GM19452 (cell line): ENCODE results near the gene BMERB1.
"Not testable (repeated sequence)": the region's sequence is repeated elsewhere in the genome, so short reads cannot be mapped to it uniquely, and the experiment has no call there.

Source experiments
- ATAC-seq: cut with Tn5 transposase; IDR thresholded peaks from one replicate; pipeline ENCODE4 v1.9.1; 2021; ENCODE audit not compliant: unreplicated experiment

BMERB1 gene

DNA sequence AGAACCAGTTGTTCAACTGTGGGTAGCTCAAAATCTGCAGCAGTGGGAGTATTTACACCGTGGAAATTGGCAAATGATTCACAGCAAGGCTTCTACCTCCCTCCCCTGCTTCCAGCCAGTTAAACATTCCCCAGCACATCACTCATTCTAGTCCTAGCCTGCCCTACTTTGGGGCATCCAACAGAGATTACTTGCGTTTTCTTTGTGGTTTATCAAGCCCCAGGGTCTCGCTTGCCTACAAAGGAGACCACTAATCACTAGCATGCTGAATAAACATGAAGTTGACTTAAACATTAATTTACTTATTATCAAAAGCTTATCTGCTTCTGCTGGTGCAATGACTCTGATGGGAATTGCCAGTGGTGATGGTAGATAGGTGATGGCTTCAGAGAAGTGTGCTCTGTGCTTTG is 114.1 kb downstream of the BMERB1 start:
- ATAC-seq, result no peak

GRCh38 chr16:15552507-15552906 is 118.1 kb downstream of the BMERB1 start:
- ATAC-seq, result no peak

- no peak for ATAC-seq
Measured at GRCh38 chr16:15553313-15554088, 119.1 kb downstream of the BMERB1 start.

DNA sequence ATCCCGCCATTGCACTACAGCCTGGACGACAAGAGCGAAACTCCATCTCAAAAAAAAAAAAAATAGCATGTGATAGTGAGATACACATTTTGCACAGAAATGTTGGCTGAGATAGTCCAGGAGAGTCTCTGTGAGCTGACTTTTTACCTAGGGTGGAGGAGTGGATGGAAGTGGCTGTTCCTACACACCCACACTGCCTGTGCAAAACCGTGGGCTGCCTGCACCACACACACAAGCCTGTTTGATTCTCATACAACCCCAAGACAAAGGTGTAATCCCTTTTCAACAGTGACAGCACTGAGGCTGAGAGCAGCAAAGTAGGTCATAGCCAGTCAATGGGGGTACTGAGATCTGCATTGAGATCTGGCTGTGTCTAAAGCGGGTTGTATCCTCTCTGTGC is 121.7 kb downstream of the BMERB1 start:
- ATAC-seq, result no peak

- no peak for ATAC-seq
Measured at GRCh38 chr16:15557258-15557657, 122.9 kb downstream of the BMERB1 start.

GRCh38 chr16:15559176-15559575 is 124.8 kb downstream of the BMERB1 start:
- no peak for ATAC-seq

- no peak for ATAC-seq
Measured at GRCh38 chr16:15564604-15565339, 130.4 kb downstream of the BMERB1 start.

GRCh38 chr16:15566095-15566494 is 131.7 kb downstream of the BMERB1 start:
- no peak for ATAC-seq

DNA sequence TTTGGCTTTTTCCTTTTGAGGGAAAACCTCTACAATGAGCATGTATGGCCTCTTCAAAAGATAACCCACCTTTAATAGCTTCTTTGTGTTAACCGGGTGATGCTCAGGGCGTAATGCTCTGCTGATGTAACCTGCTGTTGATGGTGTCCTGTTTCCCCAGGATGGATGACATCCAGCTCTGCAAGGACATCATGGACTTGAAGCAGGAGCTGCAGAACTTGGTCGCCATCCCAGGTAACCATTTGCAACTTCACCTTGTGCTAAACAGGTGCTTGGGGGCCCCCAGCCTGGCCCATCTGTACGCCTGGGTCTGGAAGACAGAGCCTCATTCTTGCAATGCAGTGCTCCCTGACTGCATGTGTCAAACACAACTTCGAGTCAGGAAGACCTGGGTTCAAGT is 133.4 kb downstream of the BMERB1 start:
- ATAC-seq, result no peak

DNA sequence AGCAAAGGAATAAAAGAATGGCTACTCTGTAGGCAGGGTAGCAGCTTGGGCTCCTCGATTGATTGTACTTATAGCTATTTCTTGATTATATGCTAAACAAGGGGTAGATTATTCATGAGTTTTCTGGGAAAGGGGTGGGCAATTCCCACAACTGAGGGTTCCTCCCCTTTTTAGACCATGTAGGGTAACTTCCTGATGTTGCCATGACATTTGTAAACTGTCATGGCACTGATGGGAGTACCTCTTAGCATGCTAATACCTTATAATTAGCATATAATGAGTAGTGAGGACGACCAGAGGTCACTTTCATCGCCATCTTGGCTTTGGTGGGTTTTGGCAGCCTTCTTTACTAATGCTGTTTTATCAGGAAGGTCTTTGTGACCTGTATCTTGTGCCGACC is 136.3 kb downstream of the BMERB1 start:
- not testable (repeated sequence) for ATAC-seq

DNA sequence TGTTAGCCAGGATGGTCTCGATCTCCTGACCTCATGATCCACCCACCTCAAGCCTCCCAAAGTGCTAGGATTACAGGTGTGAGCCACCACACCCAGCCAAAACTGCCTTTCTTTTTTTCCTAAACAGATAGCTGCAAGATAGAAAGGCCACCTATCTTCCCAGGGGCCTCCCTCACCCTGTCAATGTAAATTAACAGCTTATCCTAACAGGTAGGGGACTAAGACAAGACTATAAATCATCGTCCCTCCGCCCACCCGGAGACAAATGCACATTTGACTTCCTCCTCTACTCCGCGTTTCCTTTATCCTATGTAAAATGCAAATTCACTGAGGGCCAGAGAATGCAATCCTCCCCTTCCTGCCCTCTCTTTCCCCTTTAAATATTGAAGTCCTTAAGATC is 137.2 kb downstream of the BMERB1 start:
- ATAC-seq, result no peak

- ATAC-seq, result no peak
Measured at GRCh38 chr16:15572329-15573001, 138.1 kb downstream of the BMERB1 start.

- ATAC-seq, result no peak
Measured at GRCh38 chr16:15573274-15573895, 139.0 kb downstream of the BMERB1 start.

GRCh38 chr16:15573896-15574613 is 139.7 kb downstream of the BMERB1 start:
- not testable (repeated sequence) for ATAC-seq

- ATAC-seq, result no peak
Measured at GRCh38 chr16:15574614-15574948, 140.2 kb downstream of the BMERB1 start.

GRCh38 chr16:15575293-15576049 is 141.1 kb downstream of the BMERB1 start:
- ATAC-seq, result no peak

DNA sequence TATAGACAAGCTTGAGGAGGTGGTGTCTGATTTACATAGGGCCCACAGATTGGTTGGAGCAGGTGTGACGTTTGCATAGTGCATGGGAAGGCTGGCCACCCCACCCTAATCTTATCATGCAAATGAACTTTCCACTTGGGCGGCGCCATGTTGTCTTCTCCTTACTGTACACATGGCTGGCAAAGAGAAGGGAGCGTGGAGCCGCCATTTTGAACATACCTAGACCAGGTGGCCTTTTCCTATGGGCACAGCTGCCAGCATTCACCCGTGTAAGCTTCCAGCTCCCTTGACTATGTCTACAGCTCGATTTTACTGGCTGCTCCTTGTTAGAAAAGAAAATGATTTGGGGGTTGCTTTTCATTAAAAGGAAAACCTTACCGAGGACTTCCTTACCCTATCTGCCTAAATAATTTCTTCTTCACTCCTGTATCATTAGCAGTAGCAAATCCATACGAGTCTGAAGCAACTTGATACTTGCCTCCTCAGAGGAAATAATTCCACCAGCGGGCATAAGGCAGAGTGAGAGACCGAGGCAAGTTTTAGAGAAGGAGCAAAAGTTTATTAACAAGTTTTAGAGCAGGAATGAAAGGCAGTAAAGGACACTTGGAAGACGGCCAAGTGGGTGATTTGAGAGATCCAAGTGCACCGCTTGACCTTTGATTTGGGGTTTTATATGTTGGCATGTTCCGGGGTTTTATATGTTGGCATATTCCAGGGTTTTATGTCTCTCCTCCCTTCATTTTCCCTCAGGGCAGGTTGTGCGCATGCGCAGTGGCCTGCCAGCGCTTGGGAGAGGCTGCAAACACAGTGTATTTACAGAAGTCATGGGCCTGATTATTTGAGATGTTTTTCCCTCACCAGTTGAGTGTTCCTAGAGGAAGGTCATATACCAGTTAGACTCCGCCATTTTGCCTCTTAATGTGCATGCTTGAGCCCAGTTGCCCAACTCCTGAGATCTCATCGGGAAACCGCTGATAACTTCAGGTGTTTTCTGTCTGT is 142.9 kb downstream of the BMERB1 start:
- no peak for ATAC-seq

DNA sequence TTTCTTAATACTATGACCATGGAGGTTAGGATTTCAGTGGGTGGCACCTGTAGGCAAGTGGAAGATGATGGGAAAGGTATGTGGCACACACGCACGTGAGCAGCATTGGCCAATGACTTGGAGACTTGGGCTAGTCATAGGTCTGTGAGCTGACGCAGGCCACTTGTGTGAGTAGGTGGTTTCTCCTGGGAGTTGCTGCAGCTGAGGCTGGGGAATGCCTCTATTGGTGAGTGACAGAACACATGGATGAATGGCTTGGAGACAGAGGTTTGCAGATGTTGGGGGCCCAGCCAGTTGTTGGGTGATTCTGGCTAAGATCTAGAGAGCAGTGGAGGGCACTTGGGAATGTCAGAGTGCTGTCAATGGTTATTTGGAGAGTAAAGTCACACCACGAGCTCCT is 144.4 kb downstream of the BMERB1 start:
- ATAC-seq, result no peak
